Measurements from ENCODE around the gene SS18L1.

DNA sequence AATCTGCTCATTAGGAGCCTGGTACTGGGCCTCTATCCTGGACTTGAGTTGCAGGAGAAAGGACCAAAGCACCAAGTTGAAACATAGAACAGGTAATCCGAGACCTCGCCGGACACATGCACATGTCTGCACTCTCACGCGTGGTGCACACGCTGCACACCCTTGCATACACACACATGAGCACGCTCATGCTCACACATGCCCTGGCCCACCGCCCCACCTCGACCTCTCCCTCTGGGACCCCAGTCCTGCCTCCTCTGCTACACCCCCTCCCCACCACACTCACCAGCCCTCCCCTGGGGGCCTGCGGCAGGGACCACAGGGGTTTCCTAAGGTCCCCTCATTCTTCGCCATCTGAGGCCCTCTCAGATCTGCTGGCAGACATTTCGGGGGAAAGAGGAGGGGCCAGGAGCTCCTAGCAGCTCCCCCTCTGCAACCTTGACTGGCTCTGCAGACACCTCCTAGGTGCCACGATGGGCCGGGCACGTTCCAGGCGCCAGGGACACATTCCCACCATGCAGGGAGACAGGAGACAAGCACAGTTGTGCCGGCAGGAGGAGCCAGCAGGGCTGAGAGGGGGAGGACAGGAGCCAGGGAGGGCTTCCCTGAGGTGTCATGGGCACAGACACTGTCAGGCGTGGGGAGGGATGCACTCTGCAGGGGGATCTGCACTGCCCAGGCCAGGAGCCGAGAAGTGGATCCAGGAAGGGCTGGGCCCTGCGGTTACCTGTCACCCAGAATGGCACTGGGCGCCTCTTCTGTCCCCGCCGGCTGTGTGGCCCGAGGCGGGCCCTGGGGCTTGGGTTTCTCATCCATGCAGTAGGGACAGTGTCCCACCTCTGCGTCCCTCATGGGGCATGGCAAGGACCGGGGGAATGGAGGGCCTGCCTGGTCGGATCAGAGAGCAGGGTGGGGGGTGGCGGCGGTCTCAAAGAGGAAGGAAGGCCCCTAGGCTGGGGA, 46.9 kb upstream of the SS18L1 start:
- TF ChIP-seq, protein P1, sequence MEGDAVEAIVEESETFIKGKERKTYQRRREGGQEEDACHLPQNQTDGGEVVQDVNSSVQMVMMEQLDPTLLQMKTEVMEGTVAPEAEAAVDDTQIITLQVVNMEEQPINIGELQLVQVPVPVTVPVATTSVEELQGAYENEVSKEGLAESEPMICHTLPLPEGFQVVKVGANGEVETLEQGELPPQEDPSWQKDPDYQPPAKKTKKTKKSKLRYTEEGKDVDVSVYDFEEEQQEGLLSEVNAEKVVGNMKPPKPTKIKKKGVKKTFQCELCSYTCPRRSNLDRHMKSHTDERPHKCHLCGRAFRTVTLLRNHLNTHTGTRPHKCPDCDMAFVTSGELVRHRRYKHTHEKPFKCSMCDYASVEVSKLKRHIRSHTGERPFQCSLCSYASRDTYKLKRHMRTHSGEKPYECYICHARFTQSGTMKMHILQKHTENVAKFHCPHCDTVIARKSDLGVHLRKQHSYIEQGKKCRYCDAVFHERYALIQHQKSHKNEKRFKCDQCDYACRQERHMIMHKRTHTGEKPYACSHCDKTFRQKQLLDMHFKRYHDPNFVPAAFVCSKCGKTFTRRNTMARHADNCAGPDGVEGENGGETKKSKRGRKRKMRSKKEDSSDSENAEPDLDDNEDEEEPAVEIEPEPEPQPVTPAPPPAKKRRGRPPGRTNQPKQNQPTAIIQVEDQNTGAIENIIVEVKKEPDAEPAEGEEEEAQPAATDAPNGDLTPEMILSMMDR (IDR thresholded peaks at IDR 0.05) = no peak
- TF ChIP-seq, protein P2, sequence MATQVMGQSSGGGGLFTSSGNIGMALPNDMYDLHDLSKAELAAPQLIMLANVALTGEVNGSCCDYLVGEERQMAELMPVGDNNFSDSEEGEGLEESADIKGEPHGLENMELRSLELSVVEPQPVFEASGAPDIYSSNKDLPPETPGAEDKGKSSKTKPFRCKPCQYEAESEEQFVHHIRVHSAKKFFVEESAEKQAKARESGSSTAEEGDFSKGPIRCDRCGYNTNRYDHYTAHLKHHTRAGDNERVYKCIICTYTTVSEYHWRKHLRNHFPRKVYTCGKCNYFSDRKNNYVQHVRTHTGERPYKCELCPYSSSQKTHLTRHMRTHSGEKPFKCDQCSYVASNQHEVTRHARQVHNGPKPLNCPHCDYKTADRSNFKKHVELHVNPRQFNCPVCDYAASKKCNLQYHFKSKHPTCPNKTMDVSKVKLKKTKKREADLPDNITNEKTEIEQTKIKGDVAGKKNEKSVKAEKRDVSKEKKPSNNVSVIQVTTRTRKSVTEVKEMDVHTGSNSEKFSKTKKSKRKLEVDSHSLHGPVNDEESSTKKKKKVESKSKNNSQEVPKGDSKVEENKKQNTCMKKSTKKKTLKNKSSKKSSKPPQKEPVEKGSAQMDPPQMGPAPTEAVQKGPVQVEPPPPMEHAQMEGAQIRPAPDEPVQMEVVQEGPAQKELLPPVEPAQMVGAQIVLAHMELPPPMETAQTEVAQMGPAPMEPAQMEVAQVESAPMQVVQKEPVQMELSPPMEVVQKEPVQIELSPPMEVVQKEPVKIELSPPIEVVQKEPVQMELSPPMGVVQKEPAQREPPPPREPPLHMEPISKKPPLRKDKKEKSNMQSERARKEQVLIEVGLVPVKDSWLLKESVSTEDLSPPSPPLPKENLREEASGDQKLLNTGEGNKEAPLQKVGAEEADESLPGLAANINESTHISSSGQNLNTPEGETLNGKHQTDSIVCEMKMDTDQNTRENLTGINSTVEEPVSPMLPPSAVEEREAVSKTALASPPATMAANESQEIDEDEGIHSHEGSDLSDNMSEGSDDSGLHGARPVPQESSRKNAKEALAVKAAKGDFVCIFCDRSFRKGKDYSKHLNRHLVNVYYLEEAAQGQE (IDR thresholded peaks at IDR 0.05; ENCODE audit: insufficient read depth in 1 of 2, low read depth in 2 of 2, low read length in 1 of 2) = no peak
- no peak for TF ChIP-seq POLR2AphosphoS5 (IDR thresholded peaks at IDR 0.05; ENCODE audit: low read depth, low read length)
- no peak for TF ChIP-seq SIN3A (IDR thresholded peaks at IDR 0.05; ENCODE audit: borderline replicate concordance, insufficient read depth, low read depth, low read length)

Measured in Panc1 (cell line).